ENCODE measurements around the gene METTL8.

DNA sequence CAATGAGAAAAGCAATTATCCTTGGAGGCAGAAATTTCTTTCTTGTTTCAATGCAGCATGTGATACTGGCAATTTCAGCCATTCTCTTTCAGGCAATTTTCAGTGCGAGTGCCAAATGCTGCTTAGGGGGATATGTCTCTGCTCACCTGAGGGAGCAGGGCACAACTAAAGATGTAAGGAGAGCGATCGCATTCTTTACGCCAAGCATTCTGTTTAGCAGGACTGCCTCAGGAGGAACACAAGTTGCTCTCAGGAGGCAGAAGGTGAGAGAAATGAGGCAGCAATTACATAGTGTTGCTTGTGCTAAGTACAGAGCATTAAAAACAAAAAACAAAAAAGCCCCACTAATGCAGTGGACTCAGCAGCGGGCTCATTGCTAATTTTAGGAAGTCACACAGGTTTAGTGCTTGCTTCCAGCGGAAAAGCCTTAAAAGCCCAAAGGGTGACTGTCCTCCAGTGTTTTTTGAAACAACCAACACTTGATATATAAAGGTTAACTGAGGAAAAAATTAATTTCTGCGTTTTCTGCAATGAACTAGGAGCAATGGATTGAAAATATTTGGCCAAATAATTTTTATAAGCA is 116.9 kb downstream of the METTL8 start:
- no peak for TF ChIP-seq USF2 (IDR thresholded peaks at IDR 0.05; ENCODE audit: borderline replicate concordance, low read depth, low read length)
- TF ChIP-seq, protein P1, sequence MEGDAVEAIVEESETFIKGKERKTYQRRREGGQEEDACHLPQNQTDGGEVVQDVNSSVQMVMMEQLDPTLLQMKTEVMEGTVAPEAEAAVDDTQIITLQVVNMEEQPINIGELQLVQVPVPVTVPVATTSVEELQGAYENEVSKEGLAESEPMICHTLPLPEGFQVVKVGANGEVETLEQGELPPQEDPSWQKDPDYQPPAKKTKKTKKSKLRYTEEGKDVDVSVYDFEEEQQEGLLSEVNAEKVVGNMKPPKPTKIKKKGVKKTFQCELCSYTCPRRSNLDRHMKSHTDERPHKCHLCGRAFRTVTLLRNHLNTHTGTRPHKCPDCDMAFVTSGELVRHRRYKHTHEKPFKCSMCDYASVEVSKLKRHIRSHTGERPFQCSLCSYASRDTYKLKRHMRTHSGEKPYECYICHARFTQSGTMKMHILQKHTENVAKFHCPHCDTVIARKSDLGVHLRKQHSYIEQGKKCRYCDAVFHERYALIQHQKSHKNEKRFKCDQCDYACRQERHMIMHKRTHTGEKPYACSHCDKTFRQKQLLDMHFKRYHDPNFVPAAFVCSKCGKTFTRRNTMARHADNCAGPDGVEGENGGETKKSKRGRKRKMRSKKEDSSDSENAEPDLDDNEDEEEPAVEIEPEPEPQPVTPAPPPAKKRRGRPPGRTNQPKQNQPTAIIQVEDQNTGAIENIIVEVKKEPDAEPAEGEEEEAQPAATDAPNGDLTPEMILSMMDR (IDR thresholded peaks at IDR 0.05) = no peak
- no peak for TF ChIP-seq RFX5 (IDR thresholded peaks at IDR 0.05; ENCODE audit: low read length)
- TF ChIP-seq EP300 (IDR thresholded peaks at IDR 0.05; ENCODE audit: borderline replicate concordance in 1 of 2, low read depth in 1 of 2, low read length in 1 of 2) = no peak
- TF ChIP-seq POLR2AphosphoS5 (IDR thresholded peaks at IDR 0.05; ENCODE audit: low read depth, low read length) = no peak
- no peak for TF ChIP-seq RAD21 (IDR thresholded peaks at IDR 0.05; ENCODE audit: low read length)
- TF ChIP-seq MAX (IDR thresholded peaks at IDR 0.05; ENCODE audit: low read depth) = no peak
- no peak for TF ChIP-seq NRF1 (IDR thresholded peaks at IDR 0.05; ENCODE audit: low read depth, low read length)
- TF ChIP-seq, protein P2, sequence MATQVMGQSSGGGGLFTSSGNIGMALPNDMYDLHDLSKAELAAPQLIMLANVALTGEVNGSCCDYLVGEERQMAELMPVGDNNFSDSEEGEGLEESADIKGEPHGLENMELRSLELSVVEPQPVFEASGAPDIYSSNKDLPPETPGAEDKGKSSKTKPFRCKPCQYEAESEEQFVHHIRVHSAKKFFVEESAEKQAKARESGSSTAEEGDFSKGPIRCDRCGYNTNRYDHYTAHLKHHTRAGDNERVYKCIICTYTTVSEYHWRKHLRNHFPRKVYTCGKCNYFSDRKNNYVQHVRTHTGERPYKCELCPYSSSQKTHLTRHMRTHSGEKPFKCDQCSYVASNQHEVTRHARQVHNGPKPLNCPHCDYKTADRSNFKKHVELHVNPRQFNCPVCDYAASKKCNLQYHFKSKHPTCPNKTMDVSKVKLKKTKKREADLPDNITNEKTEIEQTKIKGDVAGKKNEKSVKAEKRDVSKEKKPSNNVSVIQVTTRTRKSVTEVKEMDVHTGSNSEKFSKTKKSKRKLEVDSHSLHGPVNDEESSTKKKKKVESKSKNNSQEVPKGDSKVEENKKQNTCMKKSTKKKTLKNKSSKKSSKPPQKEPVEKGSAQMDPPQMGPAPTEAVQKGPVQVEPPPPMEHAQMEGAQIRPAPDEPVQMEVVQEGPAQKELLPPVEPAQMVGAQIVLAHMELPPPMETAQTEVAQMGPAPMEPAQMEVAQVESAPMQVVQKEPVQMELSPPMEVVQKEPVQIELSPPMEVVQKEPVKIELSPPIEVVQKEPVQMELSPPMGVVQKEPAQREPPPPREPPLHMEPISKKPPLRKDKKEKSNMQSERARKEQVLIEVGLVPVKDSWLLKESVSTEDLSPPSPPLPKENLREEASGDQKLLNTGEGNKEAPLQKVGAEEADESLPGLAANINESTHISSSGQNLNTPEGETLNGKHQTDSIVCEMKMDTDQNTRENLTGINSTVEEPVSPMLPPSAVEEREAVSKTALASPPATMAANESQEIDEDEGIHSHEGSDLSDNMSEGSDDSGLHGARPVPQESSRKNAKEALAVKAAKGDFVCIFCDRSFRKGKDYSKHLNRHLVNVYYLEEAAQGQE (IDR thresholded peaks at IDR 0.05; ENCODE audit: low read depth, low read length) = no peak
- TF ChIP-seq JUND (IDR thresholded peaks at IDR 0.05) = no peak
